Ecto neural progenitor cell (in vitro differentiated cells): ENCODE results near the gene HLCS.

ENCODE experiments used
- DNase-seq: peaks from one replicate; pipeline ENCODE4 v3.0.0-alpha.2; 2018; ENCODE audit warnings: low spot score

HLCS gene

GRCh38 chr21:36882776-36883175, 83.7 kb downstream of the HLCS start:
- no peak for DNase-seq

- no peak for DNase-seq
Observed at GRCh38 chr21:36881228-36881627, 85.2 kb downstream of the HLCS start.

- DNase-seq, result no peak
Observed at GRCh38 chr21:36879827-36880226, 86.6 kb downstream of the HLCS start.

- DNase-seq, result no peak
Observed at GRCh38 chr21:36877741-36878140, 88.7 kb downstream of the HLCS start.

GRCh38 chr21:36874665-36875064, 91.8 kb downstream of the HLCS start:
- DNase-seq, result no peak

- no peak for DNase-seq
Observed at GRCh38 chr21:36873513-36873912, 93.0 kb downstream of the HLCS start.

- DNase-seq, result no peak
Observed at GRCh38 chr21:36867291-36867905, 99.1 kb downstream of the HLCS start.

- no peak for DNase-seq
Observed at GRCh38 chr21:36866419-36866818, 100.0 kb downstream of the HLCS start.

- no peak for DNase-seq
Observed at GRCh38 chr21:36864974-36865373, 101.5 kb downstream of the HLCS start.

GRCh38 chr21:36863260-36863659, 103.2 kb downstream of the HLCS start:
- no peak for DNase-seq

GRCh38 chr21:36861595-36862323, 104.7 kb downstream of the HLCS start:
- DNase-seq, result no peak

- no peak for DNase-seq
Observed at GRCh38 chr21:36860736-36861594, 105.5 kb downstream of the HLCS start.

- DNase-seq, result no peak
Observed at GRCh38 chr21:36859744-36860501, 106.5 kb downstream of the HLCS start.

GRCh38 chr21:36858320-36858957, 108.0 kb downstream of the HLCS start:
- DNase-seq, result no peak

- no peak for DNase-seq
Observed at GRCh38 chr21:36856643-36857042, 109.8 kb downstream of the HLCS start.

- DNase-seq, result peak; percentile 61
Observed at GRCh38 chr21:36854391-36854790, 112.1 kb downstream of the HLCS start.

GRCh38 chr21:36852864-36853263, 113.6 kb downstream of the HLCS start:
- no peak for DNase-seq

GRCh38 chr21:36852293-36852692, 114.2 kb downstream of the HLCS start:
- DNase-seq, result no peak

- no peak for DNase-seq
Observed at GRCh38 chr21:36851121-36851520, 115.3 kb downstream of the HLCS start.

- no peak for DNase-seq
Observed at GRCh38 chr21:36850372-36850771, 116.1 kb downstream of the HLCS start.

GRCh38 chr21:36849461-36850105, 116.9 kb downstream of the HLCS start:
- DNase-seq, result no peak
